ENCODE measurements around the gene LEMD2.

Gene LEMD2

GRCh38 chr6:33771146-33772081 lies 17.5 kb downstream of the LEMD2 start:
- DNase-seq, result no peak

GRCh38 chr6:33770833-33771145 lies 18.1 kb downstream of the LEMD2 start:
- no peak for DNase-seq

- DNase-seq, result no peak
Observed at GRCh38 chr6:33770124-33770832, 18.7 kb downstream of the LEMD2 start.

DNA sequence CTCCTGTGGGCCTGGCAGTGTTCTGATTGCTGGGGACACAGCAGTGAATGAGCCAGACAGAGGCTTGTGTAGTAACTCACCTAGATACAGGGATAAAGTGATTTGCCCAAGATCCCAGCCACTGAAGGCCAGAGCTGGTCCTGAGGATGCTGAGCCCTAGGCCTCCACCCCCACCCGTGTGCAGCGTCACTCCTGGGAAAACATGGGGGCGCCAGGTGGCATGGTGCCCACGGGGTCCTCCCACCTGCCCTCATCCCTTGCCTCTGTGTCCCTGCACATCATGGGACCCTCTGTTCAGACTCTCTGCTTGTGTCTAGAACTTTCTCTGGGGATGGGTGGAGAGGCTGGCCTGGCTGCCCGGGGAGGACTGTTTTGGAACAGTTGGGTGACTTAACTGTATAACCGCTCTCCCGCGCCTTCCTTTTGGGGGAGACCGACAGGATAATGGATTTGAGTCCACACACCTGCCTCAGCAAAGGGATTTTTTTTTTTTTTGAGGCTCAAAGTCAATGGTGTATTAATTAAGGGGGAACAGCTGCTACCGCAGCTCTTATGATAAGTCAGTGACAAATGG lies 19.6 kb downstream of the LEMD2 start:
- DNase-seq, result no peak

DNA sequence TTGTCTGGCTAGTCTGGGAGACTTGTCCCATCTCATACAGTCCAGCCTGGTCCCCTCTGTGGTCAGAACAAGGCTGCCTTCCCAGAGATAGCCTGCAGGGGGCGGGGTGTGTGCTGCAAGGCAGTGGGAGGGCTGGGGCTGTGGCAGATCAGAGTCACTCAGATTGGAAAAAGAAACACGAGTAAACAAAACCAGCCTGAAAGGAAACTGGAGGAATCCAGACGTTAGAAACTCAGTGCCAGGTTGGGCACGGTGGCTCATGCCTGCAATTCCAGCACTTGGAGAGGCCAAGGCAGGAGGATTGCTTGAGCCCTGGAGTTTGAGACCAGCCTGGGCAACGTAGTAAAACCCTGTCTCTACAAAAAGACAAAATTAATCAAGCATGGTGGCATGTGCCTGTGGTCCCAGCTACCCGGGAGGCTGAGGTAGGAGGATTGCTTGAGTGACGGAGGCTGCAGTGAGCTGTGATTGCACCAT lies 20.2 kb downstream of the LEMD2 start:
- DNase-seq, result peak; percentile 59

DNA sequence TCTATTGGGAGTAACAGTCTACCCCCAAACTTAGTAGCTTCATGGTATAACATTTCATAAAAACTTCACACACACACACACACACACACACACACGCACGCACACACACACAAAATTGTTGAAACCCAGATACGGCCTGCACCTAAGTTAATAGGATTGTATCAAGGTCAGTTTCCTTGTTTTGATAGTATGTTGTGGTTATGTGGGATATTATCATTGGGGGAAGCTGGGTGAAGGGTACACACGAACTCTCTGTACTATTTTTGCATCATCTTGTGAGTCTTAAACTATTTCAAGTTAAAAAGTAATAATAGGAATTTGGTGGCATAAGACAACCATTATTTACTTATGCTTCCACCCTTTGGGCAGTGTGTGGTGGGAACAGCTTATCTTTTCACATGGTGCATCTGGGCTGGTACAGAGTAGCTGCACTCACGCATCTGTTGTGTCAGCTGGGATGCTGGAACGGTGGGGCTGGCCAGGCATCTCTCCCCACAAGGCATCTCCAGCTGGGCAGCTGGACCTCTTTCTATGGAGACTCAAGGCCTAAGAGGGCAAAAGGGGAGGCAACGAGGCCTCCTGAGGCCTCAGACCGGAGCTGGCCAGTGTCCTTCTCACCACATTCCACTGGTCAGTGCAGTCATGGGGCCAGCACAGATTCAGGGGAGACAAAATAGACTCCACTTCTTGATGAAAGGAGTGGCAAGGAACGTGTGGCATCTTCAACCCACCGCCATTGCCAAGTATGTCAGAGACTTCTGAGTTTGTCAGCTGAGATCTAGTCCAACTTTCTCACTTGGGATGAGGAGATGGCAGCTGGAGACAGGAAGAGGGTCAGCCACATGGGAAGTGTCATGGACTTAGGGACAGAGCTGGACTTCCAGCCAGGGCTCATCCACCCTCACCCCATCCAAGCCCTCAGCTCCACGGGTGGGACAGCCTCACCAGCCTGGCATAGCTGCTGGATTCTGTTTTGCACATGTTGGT lies 21.7 kb downstream of the LEMD2 start:
- no peak for DNase-seq

- DNase-seq, result no peak
Observed at GRCh38 chr6:33765368-33765767, 23.6 kb downstream of the LEMD2 start.

- DNase-seq, result no peak
Observed at GRCh38 chr6:33764036-33764435, 24.9 kb downstream of the LEMD2 start.

DNA sequence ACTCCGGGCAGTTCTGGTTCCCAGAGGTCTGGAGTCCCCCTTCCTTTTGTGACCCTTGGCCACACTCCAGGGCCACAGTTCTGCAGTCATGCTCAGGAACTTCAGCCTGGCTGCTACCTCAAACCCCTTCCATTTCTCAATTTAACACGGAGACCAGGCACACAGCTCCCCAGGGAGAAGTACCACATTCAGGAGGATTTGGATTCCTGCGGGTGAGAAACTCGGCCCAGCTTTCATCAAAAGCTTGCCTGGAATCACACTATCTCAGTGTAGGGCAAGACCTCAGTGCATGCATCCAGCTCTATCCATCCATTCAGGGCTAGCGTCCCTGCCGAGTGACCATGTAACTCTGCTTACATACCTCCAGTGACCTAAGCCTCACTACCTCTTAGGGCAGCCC lies 25.4 kb downstream of the LEMD2 start:
- no peak for DNase-seq

DNA sequence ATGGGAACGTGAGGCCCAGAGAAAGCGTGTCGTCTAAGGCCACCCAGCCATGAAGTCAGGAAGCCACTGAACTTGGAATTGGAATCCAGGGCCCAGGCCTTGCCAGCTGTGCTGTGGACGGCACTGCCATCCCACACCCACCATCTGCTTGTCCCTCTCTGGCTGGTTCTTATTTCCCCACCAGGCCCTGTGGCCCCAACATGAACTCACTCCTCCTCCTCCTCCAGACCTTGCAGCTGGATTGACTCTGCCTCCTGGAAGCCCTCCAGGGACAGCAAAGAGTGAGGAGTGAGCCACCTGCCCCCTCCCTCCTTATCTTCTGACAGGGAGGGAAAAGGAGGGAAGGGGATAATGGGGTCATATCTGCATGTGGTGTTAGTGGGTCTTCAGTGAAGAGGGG lies 26.2 kb downstream of the LEMD2 start:
- DNase-seq, result no peak

GRCh38 chr6:33761922-33762629 lies 26.9 kb downstream of the LEMD2 start:
- peak; percentile 25 for DNase-seq

DNA sequence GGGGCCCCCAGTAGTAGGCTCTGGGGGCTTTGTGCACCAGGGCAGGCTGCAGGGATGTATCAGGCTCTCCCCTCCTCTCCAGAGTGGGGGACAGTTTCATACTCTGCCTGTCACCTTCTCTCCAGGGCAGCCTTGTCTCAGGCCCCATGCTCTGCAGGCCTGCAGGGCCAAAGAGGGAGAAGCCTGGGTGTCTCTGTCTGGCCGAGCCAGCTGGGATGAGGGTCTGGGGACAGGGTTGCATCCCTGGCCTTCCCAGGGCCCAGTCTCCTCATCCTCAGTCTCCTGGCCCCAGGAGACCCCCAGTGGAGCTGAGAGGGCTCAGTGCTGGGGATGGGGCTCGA lies 27.4 kb downstream of the LEMD2 start:
- DNase-seq, result no peak

GRCh38 chr6:33759887-33760629 lies 28.9 kb downstream of the LEMD2 start:
- no peak for DNase-seq

DNA sequence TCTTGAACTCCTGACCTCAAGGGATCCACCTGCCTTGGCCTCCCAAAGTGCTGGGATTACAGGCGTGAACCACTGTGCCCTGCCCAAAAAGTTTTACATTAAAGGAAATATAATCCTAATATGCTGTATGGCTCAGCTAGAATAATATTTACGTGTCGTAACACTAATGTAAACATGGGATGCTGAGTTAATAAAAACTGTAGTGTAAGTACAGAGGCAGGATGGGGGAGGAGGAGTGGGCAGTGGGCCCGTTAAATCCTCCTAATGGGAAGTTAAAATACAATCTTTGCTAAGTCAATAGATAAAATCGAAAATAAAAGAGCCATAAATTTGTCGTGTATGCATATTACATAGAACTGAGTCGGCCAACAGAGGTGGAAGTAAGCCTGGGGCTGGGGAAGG lies 30.1 kb downstream of the LEMD2 start:
- peak; percentile 18 for DNase-seq

DNA sequence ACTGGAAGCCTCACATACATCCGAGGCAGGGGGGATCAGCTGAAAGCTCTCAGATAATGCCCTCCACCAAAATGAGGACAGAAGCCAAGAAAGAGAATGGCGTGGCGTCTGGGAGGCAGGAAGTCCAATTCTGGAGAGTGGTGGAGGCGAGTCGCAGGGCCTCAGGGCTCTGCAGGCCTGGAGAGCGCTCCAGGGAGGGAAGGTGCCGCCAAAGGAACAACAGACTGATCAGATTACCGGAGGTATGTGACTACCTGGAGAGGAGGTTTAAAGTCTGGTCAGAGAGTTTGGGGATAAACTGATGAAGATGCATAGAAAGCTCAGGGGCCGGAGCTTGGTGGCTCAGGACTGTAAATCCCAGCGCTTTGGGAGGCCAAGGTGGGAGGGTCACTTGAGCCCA lies 31.0 kb downstream of the LEMD2 start:
- no peak for DNase-seq

DNA sequence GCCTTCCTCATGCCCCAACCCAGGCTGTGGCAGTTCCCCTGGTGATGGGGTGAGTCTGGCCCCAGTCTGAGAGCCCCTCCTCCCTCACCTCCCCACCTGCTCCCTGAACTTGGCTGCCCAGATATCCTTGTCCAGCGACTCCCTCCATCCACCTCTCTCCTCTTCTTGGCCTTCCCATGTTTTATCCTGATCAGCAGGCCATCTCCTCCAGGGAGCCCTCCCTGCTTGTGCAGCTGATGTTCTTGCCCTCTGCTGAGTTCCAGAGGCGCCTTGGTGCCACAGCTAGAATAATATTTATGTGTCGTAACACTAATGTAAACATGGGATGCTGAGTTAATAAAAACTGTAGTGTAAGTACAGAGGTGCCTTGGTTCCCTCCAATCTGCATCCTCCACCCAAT lies 31.8 kb downstream of the LEMD2 start:
- DNase-seq, result no peak

- DNase-seq, result no peak
Observed at GRCh38 chr6:33756211-33756954, 32.5 kb downstream of the LEMD2 start.

DNA sequence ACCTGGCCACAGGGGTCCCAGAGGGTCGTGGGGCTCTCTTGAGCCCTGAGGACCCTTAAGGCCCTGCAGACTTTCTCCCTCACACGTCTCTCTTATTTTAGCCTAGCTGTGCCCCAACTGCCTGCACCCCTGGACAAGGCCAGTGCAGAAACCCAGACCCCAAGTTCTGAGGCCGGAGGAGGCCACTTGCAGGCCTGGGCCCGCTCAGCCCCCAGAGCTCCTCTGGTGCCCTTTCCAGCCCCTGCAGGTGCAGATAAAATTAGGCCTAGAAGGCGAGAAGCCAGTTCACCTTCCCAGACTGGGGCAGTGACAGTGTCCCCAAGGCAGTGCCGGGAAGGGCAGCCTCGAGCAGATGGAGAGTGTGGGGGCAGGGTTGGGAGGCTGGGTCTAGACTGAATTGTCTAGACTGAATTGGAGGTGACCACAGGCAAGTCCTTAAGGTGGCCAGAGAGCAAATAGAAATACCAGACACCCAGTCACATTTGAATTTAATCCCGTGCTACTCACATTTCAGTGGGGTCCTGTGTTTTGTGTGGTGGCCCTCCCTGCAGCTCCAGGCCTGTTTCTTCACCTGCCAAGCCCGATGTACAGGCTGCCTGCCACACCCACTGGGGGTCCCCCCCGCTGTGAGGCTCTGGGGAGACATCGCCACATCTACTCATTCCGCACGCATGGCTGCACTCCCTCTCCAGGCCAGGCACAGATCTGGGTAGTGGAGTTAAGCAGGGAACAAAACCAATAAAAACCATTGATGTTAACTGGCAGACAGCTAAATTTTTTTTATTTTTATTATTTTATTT lies 33.7 kb downstream of the LEMD2 start:
- no peak for DNase-seq

DNA sequence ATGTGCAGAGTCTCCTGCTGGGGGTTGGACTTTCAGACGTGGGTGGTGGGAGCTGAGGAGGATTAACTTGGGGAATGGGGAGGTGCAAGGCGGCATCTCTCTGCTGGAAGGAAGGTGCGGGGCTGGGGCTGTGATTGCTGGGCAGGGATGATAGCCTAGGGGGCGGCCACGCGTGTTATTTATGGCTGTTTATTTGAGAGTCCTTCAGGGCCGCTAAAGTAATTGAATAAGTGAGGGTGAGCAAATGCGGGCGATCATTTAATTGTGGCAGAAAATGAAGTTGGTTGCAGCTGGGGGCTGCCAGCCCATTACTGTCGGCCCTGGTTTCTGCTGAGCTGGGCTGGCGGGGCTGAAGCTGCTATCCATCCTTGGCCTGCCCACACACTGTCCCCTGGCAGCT lies 34.7 kb downstream of the LEMD2 start:
- no peak for DNase-seq

- DNase-seq, result no peak
Observed at GRCh38 chr6:33752646-33753015, 36.3 kb downstream of the LEMD2 start.

Data from NCI-H748 treated with DMSO at 0.1 percent for 48 hours (cell line).